VCaP (cell line): ENCODE results near the gene ACP1.

Experiments used
- H3K27ac ChIP-seq: fragments of 450-650 bp; 2 replicates; pipeline ENCODE4 v1.5.1; 2017
- TF ChIP-seq, protein P1 (sequence below): fragments of 450-650 bp; conservative IDR thresholded peaks from 2 replicates; pipeline ENCODE4 v1.5.1; 2017; ENCODE audit warnings: mild to moderate bottlenecking, moderate library complexity

The ACP1 gene

DNA sequence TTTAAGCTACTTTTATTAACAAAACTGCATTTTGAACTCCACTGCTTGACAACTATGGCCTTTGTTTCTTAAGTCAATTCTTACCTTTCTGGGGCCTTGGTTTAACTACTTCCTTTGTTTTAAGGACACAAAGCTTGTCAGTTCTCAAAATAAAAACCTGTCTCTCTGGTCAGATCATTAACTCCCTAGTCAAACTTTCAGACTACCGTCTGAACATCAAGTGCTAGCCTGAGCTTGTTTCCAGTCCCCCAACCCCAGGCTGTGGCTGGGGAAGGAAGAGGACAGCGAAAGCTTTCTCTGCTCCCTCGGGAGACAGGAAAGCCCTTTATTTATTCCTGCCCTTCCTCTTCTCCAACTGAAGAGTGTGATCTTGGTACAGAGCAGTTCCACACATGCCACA is 2.6 kb upstream of the ACP1 start:
- H3K27ac ChIP-seq, result peak overlapping the region; percentile 95
- TF ChIP-seq, protein P1, sequence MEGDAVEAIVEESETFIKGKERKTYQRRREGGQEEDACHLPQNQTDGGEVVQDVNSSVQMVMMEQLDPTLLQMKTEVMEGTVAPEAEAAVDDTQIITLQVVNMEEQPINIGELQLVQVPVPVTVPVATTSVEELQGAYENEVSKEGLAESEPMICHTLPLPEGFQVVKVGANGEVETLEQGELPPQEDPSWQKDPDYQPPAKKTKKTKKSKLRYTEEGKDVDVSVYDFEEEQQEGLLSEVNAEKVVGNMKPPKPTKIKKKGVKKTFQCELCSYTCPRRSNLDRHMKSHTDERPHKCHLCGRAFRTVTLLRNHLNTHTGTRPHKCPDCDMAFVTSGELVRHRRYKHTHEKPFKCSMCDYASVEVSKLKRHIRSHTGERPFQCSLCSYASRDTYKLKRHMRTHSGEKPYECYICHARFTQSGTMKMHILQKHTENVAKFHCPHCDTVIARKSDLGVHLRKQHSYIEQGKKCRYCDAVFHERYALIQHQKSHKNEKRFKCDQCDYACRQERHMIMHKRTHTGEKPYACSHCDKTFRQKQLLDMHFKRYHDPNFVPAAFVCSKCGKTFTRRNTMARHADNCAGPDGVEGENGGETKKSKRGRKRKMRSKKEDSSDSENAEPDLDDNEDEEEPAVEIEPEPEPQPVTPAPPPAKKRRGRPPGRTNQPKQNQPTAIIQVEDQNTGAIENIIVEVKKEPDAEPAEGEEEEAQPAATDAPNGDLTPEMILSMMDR, result no peak

DNA sequence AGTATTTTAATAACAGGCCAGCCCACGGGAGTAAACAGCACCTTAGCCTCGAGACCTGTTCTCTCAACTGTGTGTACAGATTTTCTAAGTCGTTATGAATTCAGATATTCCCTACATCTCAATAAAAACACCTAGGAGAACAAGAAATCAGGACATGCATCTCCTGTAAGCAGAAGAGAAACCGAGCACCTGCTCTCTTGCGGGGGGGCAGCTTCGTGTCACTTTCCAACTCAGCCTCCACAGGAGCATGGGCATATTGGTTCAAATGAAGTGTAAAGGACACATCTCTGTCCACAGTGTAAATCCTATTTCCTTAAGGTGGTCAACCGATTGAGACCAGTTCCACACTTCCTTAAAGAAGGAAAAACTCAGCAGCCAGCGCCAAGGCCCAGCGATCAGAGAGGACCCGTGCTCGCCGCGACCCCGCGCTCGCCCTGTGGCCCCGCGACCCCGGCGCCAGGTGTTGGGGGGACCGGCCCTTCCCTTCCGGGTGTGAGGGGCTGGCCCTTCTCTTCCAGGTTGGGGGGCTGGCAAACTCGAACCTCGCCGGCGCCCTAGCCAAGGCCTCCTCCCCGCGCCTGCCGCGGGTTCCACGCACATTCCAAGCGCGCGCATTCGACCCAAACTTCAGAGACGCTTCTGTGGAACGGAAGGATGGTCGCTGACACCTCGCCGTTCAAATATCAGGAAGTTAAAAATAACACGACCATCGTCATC is 1.6 kb upstream of the ACP1 start:
- TF ChIP-seq, protein P1, result no peak
- peak overlapping the region; percentile 95 for H3K27ac ChIP-seq

DNA sequence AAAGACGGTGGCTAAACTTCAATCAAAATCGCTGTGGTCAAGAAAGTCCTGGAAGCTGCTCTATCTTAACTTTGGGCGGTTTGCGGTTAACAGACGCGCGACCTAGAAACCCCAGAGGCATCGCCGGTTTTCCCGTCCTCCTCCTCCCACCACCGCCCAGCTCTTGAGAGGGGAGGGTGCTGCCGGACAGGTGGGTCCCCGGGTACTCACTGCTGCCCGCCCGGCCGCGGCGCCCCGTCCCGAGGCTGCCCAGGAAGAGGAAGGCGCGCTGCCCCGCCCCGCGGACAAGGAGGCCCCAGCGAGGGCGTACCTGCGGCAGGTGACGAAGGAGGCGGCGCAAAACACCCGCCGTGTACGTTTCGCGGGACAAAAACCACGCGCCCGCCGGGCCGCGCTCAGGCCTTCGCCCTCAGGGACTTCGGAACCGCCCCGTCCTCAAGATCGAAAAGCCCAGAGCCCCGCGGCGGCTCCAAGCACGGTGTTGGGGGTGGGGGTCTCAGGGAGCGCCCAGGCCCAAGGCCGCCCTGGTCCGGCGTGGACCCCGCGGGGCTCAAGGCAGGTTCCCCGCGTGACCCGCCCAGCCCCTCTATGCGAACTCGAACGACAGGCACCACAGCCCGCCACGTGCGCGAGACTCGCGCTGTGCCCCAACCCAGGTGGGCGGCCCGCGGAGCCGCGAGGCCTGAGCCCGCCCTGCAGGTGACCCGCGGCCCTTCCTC is 814 bp upstream of the ACP1 start, which contains the start of gene SH3YL1:
Gene SH3YL1, minus strand, starts transcription at position 259 of the 719 bp plus-strand sequence. Its CDS starts 48 bp downstream, at position 211.
- TF ChIP-seq, protein P1, result no peak
- H3K27ac ChIP-seq, result peak within 1 kb of the TSS; percentile 95

DNA sequence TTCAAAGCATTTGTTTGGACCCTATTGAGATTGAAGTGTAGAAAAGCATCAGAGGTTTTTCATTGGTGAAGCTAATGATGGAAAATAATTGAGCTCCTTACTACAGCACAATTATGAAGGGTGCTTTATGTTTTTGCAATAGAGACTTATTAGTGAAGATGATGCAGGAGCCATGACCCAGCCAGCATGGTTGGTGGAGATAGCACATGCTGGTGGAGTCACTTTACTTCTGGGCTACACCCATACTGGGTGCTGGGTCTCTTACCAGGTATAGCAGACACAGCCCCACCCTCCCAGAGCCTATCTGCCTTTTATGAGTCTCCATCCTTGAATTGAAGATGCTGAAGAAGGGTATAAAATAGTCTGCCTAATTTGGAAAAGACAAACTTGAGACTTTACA is 3.6 kb downstream of the ACP1 start:
- TF ChIP-seq, protein P1, result no peak

DNA sequence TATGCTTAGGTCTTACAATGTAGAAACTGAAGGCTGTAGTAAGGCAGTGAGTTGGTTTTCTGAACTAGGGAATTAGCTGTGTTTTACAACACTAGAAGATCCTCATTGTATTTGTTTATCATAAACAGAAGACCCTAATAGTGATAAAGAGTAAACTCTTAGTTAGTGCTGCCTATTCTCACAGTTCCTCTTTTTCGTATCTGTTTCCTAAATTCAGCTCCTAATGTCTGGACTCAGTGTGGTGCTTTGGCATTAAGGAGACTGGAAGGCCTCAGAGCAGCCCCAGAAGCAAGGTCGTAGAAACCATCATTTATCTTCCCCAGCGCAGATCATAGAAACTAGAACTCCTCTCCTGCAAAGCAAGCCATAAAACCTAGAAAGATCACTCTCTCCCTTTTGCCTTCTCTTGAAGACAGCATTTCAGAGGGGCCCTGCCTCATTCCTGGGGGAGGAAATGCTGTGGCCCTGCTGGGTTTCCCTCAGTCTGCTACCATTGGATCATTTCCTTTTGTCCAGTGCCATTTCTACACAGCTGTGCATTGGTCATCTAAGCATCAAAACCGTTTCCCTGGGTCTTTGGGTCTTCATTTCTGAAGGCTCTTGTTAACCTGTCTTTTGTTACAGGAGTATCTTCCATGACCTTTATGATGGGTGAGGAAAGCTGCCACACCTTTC is 4.7 kb downstream of the ACP1 start:
- H3K27ac ChIP-seq, result no peak overlapping the region
- TF ChIP-seq, protein P1, result no peak

More for the DNA sequence above, 3.6 kb downstream of the ACP1 start:
- H3K27ac ChIP-seq, result no peak overlapping the region

- H3K27ac ChIP-seq, result no peak overlapping the region
- TF ChIP-seq, protein P1, result no peak
These were observed 6.1 kb downstream of the ACP1 start for GRCh38 chr2:270861-271260.

GRCh38 chr2:271917-272316 is 7.2 kb downstream of the ACP1 start:
- H3K27ac ChIP-seq, result no peak overlapping the region
- TF ChIP-seq, protein P1, result no peak
